Gastrocnemius medialis (tissue), 4 donors: Measurements from ENCODE around the gene ELF2. TPM values are rescaled to one million over a fixed set of nuclear protein-coding genes. Genes with fewer than 3 reads are reported as not detected.
A peak's percentile ranks its signal among the peaks of the same experiment; 100 is the strongest.

Experiments
- ATAC-seq, 2 donors: fragments of 150-250 bp; one replicate each; pipeline ENCODE4 v1.9.1; 2016
- DNase-seq, 2 donors: peaks; one replicate each; pipeline ENCODE4 v3.0.0-alpha.2; 2019
- H3K27ac ChIP-seq, 4 donors: fragments of 200-600 bp; sonication (generic); 1 replicate in 1 of 4; 2 replicates in 3 of 4; pipeline ENCODE4 v1.5.1; 2016 to 2018; ENCODE audit warnings: mild to moderate bottlenecking in 2 of 4, moderate library complexity in 1 of 4
- H3K27me3 ChIP-seq, 3 donors: fragments of 200-600 bp; sonication (generic) in 2 of 3; 1 replicate in 1 of 3; 2 replicates in 2 of 3; pipeline versions ENCODE4 v1.5.1 to v1.6.0; 2016 to 2019; ENCODE audit warnings: mild to moderate bottlenecking in 1 of 3, moderate library complexity in 1 of 3
- H3K36me3 ChIP-seq, 2 donors: fragments of 200-600 bp; sonication (generic) in 1 of 2; one replicate each; pipeline ENCODE4 v1.5.1; 2017 to 2018
- H3K4me1 ChIP-seq, 2 donors: fragments of 200-600 bp; sonication (generic) in 1 of 2; one replicate each; pipeline ENCODE4 v1.5.1; 2016 to 2017; ENCODE audit warnings: mild to moderate bottlenecking in 2 of 2
- H3K4me3 ChIP-seq, 4 donors: fragments of 200-600 bp; sonication (generic) in 3 of 4; 1 replicate in 1 of 4; 2 replicates in 3 of 4; pipeline ENCODE4 v1.5.1; 2016 to 2019; ENCODE audit warnings: mild to moderate bottlenecking in 2 of 4
- H3K9me3 ChIP-seq, 3 donors: fragments of 200-600 bp; sonication (generic) in 2 of 3; 1 replicate in 1 of 3; 2 replicates in 2 of 3; pipeline ENCODE4 v1.5.1; 2016 to 2019
- POLR2A ChIP-seq, 2 donors: fragments of 450-650 bp; IDR thresholded peaks; one replicate each; pipeline ENCODE4 v1.6.1; 2017; ENCODE audit warnings: antibody characterized with exemption in 2 of 2, mild to moderate bottlenecking in 2 of 2, moderate library complexity in 2 of 2
- in situ Hi-C, 4 donors: fragments of 200-750 bp; cut with MboI; loops; one replicate each; pipeline versions ENCODE4 v1.15.0 to v1.8.0; 2017; ENCODE audit warnings: low sequenced_read_pairs in 4 of 4
- intact Hi-C: fragments of 100-400 bp; cut with DNase I; formaldehyde crosslinking; loops from one replicate; pipeline ENCODE4 v1.15.1; 2023; ENCODE audit warnings: low total_unique reads
- total RNA-seq, 4 donors: library from RNA; depleted of rRNA; stranded (reverse); fragments of >200 nt; gene quantifications; one replicate each; pipeline versions ENCODE4 v1.1.0 to v1.2.3, GENCODE V29; 2016
- TF ChIP-seq, protein P1 (sequence below), 5 experiments: fragments of 450-650 bp in 3 of 5; fragments of 200-600 bp in 2 of 5; sonication (generic) in 2 of 5; IDR thresholded peaks in 4 of 5; conservative IDR thresholded peaks in 1 of 5; 1 replicate in 4 of 5; 2 replicates in 1 of 5; pipeline ENCODE4 v1.5.1; 2016 to 2019; ENCODE audit warnings: antibody characterized with exemption in 5 of 5, mild to moderate bottlenecking in 3 of 5, moderate library complexity in 3 of 5

ELF2 gene
- total RNA-seq, 4 donors from 2014 or later, result 22.1 to 41.4 (median 29.7) TPM

DNA sequence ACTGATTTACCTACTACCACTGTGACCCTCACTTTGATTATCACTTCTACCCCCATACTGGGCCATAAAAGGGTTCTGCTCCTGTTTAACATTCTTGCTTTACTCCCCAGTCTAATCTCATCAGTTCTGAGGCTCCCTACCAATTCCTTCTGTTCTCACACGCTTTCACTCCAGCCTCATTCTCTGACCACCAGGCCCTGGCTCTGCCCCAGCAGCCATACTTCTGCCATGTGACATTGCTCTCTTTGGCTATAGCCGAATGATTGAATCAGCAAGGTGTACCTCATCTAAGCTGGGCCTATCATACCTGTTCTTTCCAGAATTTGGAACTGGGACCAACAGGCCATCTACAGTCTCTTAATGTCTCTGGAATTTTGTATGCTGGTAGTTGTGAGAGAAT lies 14.4 kb upstream of the ELF2 start:
- Histone ChIP-seq H3K4me3 (no peak overlapping the region), H3K9me3 (no peaks in the 10 kb centered on the region), H3K27ac (no peak overlapping the region), H3K4me1 (no peaks in the 10 kb centered on the region), H3K27me3 (no peaks in the 10 kb centered on the region), H3K36me3 (no peaks in the 10 kb centered on the region)
- intact Hi-C loops, result no loop called here
- no peak for TF ChIP-seq POLR2A (IDR thresholded peaks at IDR 0.05)
- TF ChIP-seq, protein P1, sequence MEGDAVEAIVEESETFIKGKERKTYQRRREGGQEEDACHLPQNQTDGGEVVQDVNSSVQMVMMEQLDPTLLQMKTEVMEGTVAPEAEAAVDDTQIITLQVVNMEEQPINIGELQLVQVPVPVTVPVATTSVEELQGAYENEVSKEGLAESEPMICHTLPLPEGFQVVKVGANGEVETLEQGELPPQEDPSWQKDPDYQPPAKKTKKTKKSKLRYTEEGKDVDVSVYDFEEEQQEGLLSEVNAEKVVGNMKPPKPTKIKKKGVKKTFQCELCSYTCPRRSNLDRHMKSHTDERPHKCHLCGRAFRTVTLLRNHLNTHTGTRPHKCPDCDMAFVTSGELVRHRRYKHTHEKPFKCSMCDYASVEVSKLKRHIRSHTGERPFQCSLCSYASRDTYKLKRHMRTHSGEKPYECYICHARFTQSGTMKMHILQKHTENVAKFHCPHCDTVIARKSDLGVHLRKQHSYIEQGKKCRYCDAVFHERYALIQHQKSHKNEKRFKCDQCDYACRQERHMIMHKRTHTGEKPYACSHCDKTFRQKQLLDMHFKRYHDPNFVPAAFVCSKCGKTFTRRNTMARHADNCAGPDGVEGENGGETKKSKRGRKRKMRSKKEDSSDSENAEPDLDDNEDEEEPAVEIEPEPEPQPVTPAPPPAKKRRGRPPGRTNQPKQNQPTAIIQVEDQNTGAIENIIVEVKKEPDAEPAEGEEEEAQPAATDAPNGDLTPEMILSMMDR (IDR thresholded peaks at IDR 0.05 in 4 of 5, conservative IDR thresholded peaks at IDR 0.05 in 1 of 5), result no peak
- DNase-seq (no peak), ATAC-seq (no peak)
- in situ Hi-C loops, result no loop called here

DNA sequence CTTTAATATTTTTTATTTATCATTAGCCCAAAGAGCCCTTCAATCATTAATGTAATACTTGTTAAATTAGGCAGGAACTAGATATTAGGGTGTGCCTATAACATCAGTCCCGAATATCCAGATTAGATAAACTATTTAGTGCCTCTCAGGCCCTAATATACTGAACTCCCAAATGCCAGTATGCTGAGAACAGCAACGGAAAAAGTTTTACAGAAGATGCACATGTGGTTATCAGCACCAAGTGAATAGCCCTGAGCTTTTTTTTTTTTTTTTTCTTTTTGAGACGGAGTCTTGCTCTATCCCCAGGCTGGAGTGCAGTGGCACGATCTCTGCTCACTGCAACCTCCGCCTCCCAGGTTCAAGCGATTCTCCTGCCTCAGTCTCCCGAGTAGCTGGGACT lies 13.0 kb upstream of the ELF2 start:
- Histone ChIP-seq H3K27ac (no peak overlapping the region), H3K36me3 (no peaks in the 10 kb centered on the region), H3K4me3 (no peak overlapping the region), H3K27me3 (no peaks in the 10 kb centered on the region), H3K4me1 (no peaks in the 10 kb centered on the region), H3K9me3 (no peaks in the 10 kb centered on the region)
- TF ChIP-seq, protein P1 (IDR thresholded peaks at IDR 0.05 in 4 of 5, conservative IDR thresholded peaks at IDR 0.05 in 1 of 5), result no peak
- TF ChIP-seq POLR2A (IDR thresholded peaks at IDR 0.05), result no peak
- intact Hi-C loops (no loop called here), in situ Hi-C loops (loop anchor here in 2 of 4 donors (10.0 kb wide), 1 partner anchor 105 kb away; no protein-coding TSS in a partner anchor)
- DNase-seq, result no peak
- no peak for ATAC-seq

DNA sequence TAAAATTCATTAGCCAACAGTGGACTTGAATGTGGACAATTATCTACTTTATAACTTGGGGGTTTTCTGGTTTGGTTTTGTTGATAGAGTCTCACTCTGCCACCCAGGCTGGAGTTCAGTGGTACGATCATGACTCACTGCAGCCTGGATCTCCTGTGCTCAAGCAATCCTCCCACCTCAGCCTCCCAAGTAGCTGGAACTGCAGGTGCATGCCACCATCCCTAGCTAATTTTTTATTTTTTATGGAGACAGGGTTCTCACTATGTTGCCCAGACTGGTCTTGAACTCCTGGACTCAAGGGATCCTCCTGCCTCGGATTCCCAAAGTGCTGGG lies 12.4 kb upstream of the ELF2 start:
- DNase-seq, result no peak
- no peaks in the 10 kb centered on the region for H3K4me1 ChIP-seq
- H3K36me3 ChIP-seq, result no peaks in the 10 kb centered on the region
- in situ Hi-C loops (loop anchor here in 2 of 4 donors (10.0 kb wide), 1 partner anchor 105 kb away; no protein-coding TSS in a partner anchor), intact Hi-C loops (no loop called here)
- no peak overlapping the region for H3K27ac ChIP-seq
- no peak overlapping the region for H3K4me3 ChIP-seq
- TF ChIP-seq, protein P1 (IDR thresholded peaks at IDR 0.05 in 4 of 5, conservative IDR thresholded peaks at IDR 0.05 in 1 of 5), result no peak
- no peak for TF ChIP-seq POLR2A (IDR thresholded peaks at IDR 0.05)
- no peaks in the 10 kb centered on the region for H3K9me3 ChIP-seq
- ATAC-seq, result no peak
- no peaks in the 10 kb centered on the region for H3K27me3 ChIP-seq

DNA sequence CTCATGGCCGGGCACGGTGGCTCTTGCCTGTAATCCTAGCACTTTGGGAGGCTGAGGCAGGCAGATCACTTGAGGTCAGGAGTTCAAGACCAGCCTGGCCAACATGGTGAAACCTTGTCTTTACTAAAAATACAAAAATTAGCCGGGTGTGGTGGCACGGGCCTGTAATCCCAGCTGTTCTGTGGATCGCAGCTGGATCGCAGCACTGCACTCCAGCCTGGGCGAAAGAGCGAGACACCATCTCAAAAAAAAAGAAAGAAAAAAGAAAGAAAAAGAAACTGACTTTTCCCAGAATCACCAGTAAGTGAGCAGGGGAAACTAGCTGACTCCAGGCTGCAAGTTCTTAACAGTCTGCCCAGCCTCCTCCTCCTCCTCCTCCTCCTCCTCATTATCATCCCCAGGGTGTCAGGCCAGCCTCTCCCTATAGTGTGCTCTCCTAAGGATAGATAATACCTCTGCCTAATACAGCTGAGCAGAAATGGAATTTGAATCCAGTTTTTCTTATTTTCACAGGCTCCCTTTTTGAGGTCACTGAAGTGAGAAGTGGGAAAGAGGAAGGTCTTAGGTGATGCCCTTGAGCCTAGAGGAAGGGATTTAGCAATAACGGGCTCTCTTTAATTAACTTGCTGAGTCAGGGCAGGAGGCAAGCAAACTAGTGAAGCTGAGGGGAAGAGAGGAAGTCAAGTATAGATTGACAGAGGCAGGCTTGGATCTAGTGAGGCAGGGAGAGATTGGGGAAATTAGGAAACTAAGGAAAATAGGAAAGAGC lies 11.8 kb upstream of the ELF2 start:
- DNase-seq (no peak), ATAC-seq (peak; percentile 33 to 51)
- Histone ChIP-seq H3K9me3 (no peaks in the 10 kb centered on the region), H3K4me1 (no peaks in the 10 kb centered on the region), H3K4me3 (no peak overlapping the region), H3K27ac (peak overlapping the region in 1 of 4 donors; percentile 2), H3K36me3 (no peaks in the 10 kb centered on the region), H3K27me3 (no peaks in the 10 kb centered on the region)
- intact Hi-C loops, result no loop called here
- in situ Hi-C loops, result loop anchor here in 2 of 4 donors (10.0 kb wide), 1 partner anchor 106 kb away; no protein-coding TSS in a partner anchor
- TF ChIP-seq, protein P1 (IDR thresholded peaks at IDR 0.05 in 4 of 5, conservative IDR thresholded peaks at IDR 0.05 in 1 of 5), result no peak
- no peak for TF ChIP-seq POLR2A (IDR thresholded peaks at IDR 0.05)
